ENCODE data around the gene OR4N2. TPM values are rescaled to one million over a fixed set of nuclear protein-coding genes. Genes with fewer than 3 reads are reported as not detected.

The OR4N2 gene
- total RNA-seq, 1 experiment from 2014 or later: not detected

DNA sequence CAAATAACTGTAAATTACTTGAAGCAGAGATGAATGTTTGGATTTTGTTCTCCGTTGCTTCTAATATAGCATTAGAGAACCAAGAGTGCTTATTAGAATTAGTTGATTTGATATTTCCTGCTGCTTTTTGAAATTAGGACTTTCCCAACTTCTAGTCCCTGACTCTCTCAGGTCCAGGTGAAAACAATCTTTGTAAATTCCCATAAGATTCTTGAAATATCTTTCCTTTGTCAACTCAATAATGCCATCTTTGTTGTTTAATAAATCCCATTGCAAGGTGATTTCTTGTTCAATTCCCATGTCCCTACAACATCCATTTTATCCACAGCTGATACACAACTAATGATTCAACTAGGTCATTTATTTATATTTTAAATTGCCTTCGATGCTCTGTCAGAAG lies 71.3 kb downstream of the OR4N2 start, which contains the start of gene OR4K2:
Gene OR4K2, plus strand, starts transcription at position 301 of the 400 bp plus-strand sequence. CDS start 1,126 bp downstream, outside the sequence.
- Histone ChIP-seq H3K9me3 (ENCODE audit: control insufficient read depth in 1 of 2, insufficient read depth in 1 of 2, low read depth in 1 of 2, low read length in 2 of 2) (peaks cover 20 to 34% of the 10 kb centered on the region in 2 experiments; a peak in 3 of 4 replicates), H3K4me2 (ENCODE audit: low read length) (no peak within 1 kb of the TSS), H3K9ac (ENCODE audit: low read length) (no peak within 1 kb of the TSS), H3K4me1 (ENCODE audit: control insufficient read depth in 1 of 2, insufficient read depth in 2 of 2, low read length in 2 of 2) (no peaks in the 10 kb centered on the region; a peak in 1 of 4 replicates), H4K20me1 (ENCODE audit: insufficient read depth) (no peaks in the 10 kb centered on the region), H3K79me2 (ENCODE audit: insufficient read depth, low read length) (no peaks in the 10 kb centered on the region), H3K36me3 (ENCODE audit: control insufficient read depth in 1 of 2, insufficient read depth in 2 of 2, low read length in 2 of 2) (no peaks in the 10 kb centered on the region), H3K4me3 (replicated peaks in 1 of 2; ENCODE audit: low read depth in 1 of 2, low read length in 2 of 2) (no peak within 1 kb of the TSS), H3K27ac (ENCODE audit: low read depth, low read length) (no peak within 1 kb of the TSS), H3K27me3 (ENCODE audit: insufficient read depth, low read length) (no peaks in the 10 kb centered on the region), H2AFZ (ENCODE audit: low read depth, low read length, poor library complexity, severe bottlenecking) (no peak within 1 kb of the TSS), H3K9me2 (ENCODE audit: insufficient read depth) (no peaks in the 10 kb centered on the region)
- DNase-seq (ENCODE audit: low read depth, low spot score): no peak
- RAD21 ChIA-PET (ENCODE audit: low non-redundant PET in 1 of 2, low total read pairs in 2 of 2, uncharacterized antibody in 2 of 2, unreplicated experiment in 2 of 2): no interaction called here
- CTCF ChIA-PET: no interaction called here
- BruUV-seq (replicated peaks): no TSS peak
- POLR2A ChIA-PET: no interaction called here
- ATAC-seq: no peak
- TF ChIP-seq CEBPB (IDR thresholded peaks at IDR 0.05; ENCODE audit: low read depth) (no peak), MAX (IDR thresholded peaks at IDR 0.05) (no peak), SP1 (IDR thresholded peaks at IDR 0.05; ENCODE audit: low read depth) (no peak), CBX3 (IDR thresholded peaks at IDR 0.05; ENCODE audit: low read depth) (no peak), ZNF274 (IDR thresholded peaks at IDR 0.05; ENCODE audit: low read depth, low read length) (no peak), CTCF (IDR thresholded peaks at IDR 0.05 in 2 of 3, conservative IDR thresholded peaks at IDR 0.05 in 1 of 3; ENCODE audit: borderline replicate concordance in 1 of 3, insufficient read depth in 1 of 3, low read depth in 2 of 3, low read length in 2 of 3) (no peak), ELF1 (IDR thresholded peaks at IDR 0.05; ENCODE audit: borderline replicate concordance, low read depth) (no peak), POLR2A (IDR thresholded peaks at IDR 0.05; ENCODE audit: borderline replicate concordance, extremely low read depth, insufficient read depth, insufficient read length) (no peak), ZBTB33 (IDR thresholded peaks at IDR 0.05; ENCODE audit: extremely low read depth, insufficient replicate concordance, low read length) (no peak), SRF (IDR thresholded peaks at IDR 0.05; ENCODE audit: low read depth) (no peak), RAD21 (IDR thresholded peaks at IDR 0.05; ENCODE audit: low read depth) (no peak), ZFX (IDR thresholded peaks at IDR 0.05) (no peak), YY1 (IDR thresholded peaks at IDR 0.05; ENCODE audit: extremely low read depth, insufficient replicate concordance, low read depth, low read length) (no peak)
- intact Hi-C loops (cut with micrococcal nuclease): no loop called here
